ENCODE data around the gene RUSC1. TPM values are rescaled to one million over a fixed set of nuclear protein-coding genes. Genes with fewer than 3 reads are reported as not detected.

The RUSC1 gene
- total RNA-seq, 1 experiment from 2014 or later, result 44.4 TPM

DNA sequence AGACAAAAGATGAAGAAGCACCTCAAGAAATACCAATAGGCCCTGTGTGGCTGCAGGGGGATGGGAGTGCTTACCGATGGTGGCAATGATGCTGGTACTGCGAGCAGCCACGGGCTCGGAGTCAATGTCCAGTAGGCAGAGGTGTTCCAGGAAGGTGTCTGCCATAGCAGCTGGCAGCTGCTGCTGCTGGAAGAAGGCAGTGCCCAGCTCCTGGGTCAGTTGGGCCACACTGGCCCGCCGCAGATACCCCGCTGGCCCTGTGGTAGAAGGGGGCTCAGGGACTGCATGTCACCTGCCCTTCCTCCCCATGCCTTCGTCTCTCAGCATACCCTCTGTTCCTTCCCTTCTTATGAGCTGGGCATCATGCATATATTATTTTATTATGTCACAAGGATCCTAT lies 20.7 kb upstream of the RUSC1 start:
- Mint-ChIP-seq H3K4me1 (ENCODE audit: low read depth, unreplicated experiment) (peaks cover 6% of the 10 kb centered on the region), H3K4me3 (ENCODE audit: unreplicated experiment) (no peak overlapping the region), H3K36me3 (ENCODE audit: insufficient read depth, unreplicated experiment) (no peaks in the 10 kb centered on the region), H3K9me3 (ENCODE audit: unreplicated experiment) (no peaks in the 10 kb centered on the region), H3K27ac (ENCODE audit: unreplicated experiment) (no peak overlapping the region), H3K27me3 (ENCODE audit: insufficient read depth, unreplicated experiment) (no peaks in the 10 kb centered on the region)
- no peak for DNase-seq
- TF ChIP-seq, protein P1, sequence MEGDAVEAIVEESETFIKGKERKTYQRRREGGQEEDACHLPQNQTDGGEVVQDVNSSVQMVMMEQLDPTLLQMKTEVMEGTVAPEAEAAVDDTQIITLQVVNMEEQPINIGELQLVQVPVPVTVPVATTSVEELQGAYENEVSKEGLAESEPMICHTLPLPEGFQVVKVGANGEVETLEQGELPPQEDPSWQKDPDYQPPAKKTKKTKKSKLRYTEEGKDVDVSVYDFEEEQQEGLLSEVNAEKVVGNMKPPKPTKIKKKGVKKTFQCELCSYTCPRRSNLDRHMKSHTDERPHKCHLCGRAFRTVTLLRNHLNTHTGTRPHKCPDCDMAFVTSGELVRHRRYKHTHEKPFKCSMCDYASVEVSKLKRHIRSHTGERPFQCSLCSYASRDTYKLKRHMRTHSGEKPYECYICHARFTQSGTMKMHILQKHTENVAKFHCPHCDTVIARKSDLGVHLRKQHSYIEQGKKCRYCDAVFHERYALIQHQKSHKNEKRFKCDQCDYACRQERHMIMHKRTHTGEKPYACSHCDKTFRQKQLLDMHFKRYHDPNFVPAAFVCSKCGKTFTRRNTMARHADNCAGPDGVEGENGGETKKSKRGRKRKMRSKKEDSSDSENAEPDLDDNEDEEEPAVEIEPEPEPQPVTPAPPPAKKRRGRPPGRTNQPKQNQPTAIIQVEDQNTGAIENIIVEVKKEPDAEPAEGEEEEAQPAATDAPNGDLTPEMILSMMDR (IDR thresholded peaks at IDR 0.05; ENCODE audit: insufficient read depth in 1 of 2, low read depth in 1 of 2, low read length in 1 of 2, severe bottlenecking in 1 of 2, unreplicated experiment in 1 of 2), result no peak
- Histone ChIP-seq H3K27me3 (replicated peaks; ENCODE audit: control insufficient read depth, insufficient read depth, low read length) (no peaks in the 10 kb centered on the region), H3K4me3 (ENCODE audit: low read depth, low read length) (no peak overlapping the region), H3K4me1 (no peaks in the 10 kb centered on the region), H3K36me3 (ENCODE audit: control insufficient read depth, insufficient read depth, low read length) (no peaks in the 10 kb centered on the region), H3K9me3 (no peaks in the 10 kb centered on the region)
- intact Hi-C loops (cut with micrococcal nuclease; ENCODE audit: unreplicated experiment), result no loop called here
- ChIA-PET POLR2A (no interaction called here), CTCF (no interaction called here)
- BruUV-seq (replicated peaks), result no TSS peak

DNA sequence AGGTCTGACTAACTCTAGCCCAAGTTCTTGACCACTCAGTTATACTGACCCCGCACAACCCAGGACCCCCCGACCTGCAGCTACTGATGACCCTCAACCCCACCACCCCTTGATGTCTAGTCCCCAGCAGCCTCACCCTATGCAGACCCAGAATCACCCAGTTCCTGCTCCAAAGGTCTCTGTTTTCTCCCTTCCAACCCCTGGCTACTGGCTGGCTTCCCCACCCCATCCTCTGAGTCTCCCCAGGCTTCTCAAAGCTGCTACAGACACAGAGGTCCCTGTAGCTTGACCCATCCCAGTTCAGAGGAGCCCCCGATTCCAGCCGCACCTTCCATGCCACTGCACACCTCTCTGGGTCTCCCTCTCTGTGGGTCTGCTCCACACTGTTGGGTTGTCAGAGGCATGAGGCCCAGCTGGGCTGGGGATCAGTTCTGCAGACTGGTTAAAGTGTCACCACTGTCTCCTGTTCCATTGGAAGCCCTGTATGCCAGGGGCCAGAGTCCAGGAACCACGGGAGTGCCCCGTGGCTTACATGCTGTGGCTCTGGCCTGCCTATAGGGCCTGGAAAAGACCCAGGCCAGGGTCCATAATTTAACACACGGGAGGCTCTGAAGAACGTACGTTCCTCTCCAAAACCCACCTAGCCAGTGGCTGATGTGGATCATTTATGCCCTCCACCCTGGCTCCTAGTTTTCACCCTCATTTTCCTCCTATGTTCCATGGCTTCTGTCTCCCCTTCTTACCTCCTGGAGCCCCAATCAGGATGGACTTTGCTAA lies 20.0 kb upstream of the RUSC1 start:
- Histone ChIP-seq H3K36me3 (ENCODE audit: control insufficient read depth, insufficient read depth, low read length) (no peaks in the 10 kb centered on the region), H3K27me3 (replicated peaks; ENCODE audit: control insufficient read depth, insufficient read depth, low read length) (no peaks in the 10 kb centered on the region), H3K4me1 (no peaks in the 10 kb centered on the region), H3K4me3 (ENCODE audit: low read depth, low read length) (no peak overlapping the region), H3K9me3 (no peaks in the 10 kb centered on the region)
- BruUV-seq (replicated peaks), result no TSS peak
- H3K36me3 Mint-ChIP-seq (ENCODE audit: insufficient read depth, unreplicated experiment), result no peaks in the 10 kb centered on the region
- intact Hi-C loops (cut with micrococcal nuclease; ENCODE audit: unreplicated experiment), result no loop called here
- DNase-seq, result no peak
- no peak overlapping the region for H3K4me3 Mint-ChIP-seq (ENCODE audit: unreplicated experiment)
- H3K27ac Mint-ChIP-seq (ENCODE audit: unreplicated experiment), result no peak overlapping the region
- H3K27me3 Mint-ChIP-seq (ENCODE audit: insufficient read depth, unreplicated experiment), result no peaks in the 10 kb centered on the region
- peaks cover 6% of the 10 kb centered on the region for H3K4me1 Mint-ChIP-seq (ENCODE audit: low read depth, unreplicated experiment)
- TF ChIP-seq, protein P1 (IDR thresholded peaks at IDR 0.05; ENCODE audit: insufficient read depth in 1 of 2, low read depth in 1 of 2, low read length in 1 of 2, severe bottlenecking in 1 of 2, unreplicated experiment in 1 of 2), result no peak
- ChIA-PET POLR2A (no interaction called here), CTCF (no interaction called here)
- no peaks in the 10 kb centered on the region for H3K9me3 Mint-ChIP-seq (ENCODE audit: unreplicated experiment)

DNA sequence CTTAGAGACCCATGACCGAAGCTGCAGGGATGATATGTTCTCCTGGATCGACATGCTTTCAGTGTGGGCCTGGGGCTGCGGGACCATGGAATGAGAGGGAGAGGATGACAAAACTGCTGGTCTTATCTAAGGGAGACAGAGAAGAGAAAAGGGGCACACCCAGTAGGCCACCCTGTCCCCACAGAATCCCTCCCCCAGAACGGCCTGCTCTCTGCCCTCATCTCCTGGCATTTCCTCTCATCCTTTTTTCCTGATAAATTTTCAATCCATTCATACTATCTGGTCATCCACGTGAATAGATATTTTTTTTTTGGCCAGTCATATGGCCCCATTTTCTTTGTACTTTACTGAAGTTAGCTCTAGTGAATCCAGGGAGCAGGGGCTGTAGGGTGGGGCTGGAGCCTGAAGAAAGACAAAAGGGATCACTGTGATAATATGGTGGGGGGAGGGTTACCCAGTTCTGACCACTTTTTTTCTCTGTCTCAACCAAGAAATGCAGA lies 19.3 kb upstream of the RUSC1 start, which contains the start of gene PKLR:
TSS of gene PKLR (minus strand) at position 97 of the 500 bp plus-strand sequence. CDS start at position 54, 43 bp downstream.
- ChIA-PET CTCF (no interaction called here), POLR2A (no interaction called here)
- Histone ChIP-seq H3K36me3 (ENCODE audit: control insufficient read depth, insufficient read depth, low read length) (no peaks in the 10 kb centered on the region), H3K4me1 (no peaks in the 10 kb centered on the region), H3K4me3 (ENCODE audit: low read depth, low read length) (no peak within 1 kb of the TSS), H3K9me3 (no peaks in the 10 kb centered on the region), H3K27me3 (replicated peaks; ENCODE audit: control insufficient read depth, insufficient read depth, low read length) (no peaks in the 10 kb centered on the region)
- no TSS peak for BruUV-seq (replicated peaks)
- Mint-ChIP-seq H3K36me3 (ENCODE audit: insufficient read depth, unreplicated experiment) (no peaks in the 10 kb centered on the region), H3K4me3 (ENCODE audit: unreplicated experiment) (no peak within 1 kb of the TSS), H3K27ac (ENCODE audit: unreplicated experiment) (no peak within 1 kb of the TSS), H3K27me3 (ENCODE audit: insufficient read depth, unreplicated experiment) (no peaks in the 10 kb centered on the region), H3K4me1 (ENCODE audit: low read depth, unreplicated experiment) (peaks cover 6% of the 10 kb centered on the region), H3K9me3 (ENCODE audit: unreplicated experiment) (no peaks in the 10 kb centered on the region)
- intact Hi-C loops (cut with micrococcal nuclease; ENCODE audit: unreplicated experiment), result no loop called here
- TF ChIP-seq, protein P1 (IDR thresholded peaks at IDR 0.05; ENCODE audit: insufficient read depth in 1 of 2, low read depth in 1 of 2, low read length in 1 of 2, severe bottlenecking in 1 of 2, unreplicated experiment in 1 of 2), result no peak
- no peak for DNase-seq
